GM18519 (cell line): ENCODE measurements around the gene FURIN.

Experiments
- ATAC-seq: cut with Tn5 transposase; IDR thresholded peaks from one replicate; pipeline ENCODE4 v1.9.1; 2021; ENCODE audit warnings: mild to moderate bottlenecking, moderate library complexity; ENCODE audit not compliant: unreplicated experiment, low FRiP score

Gene FURIN

GRCh38 chr15:90931828-90932659 is 63.7 kb downstream of the FURIN start, which contains the start of gene HDDC3:
TSS of gene HDDC3 (minus strand) at chr15:90932549. CDS start at chr15:90932540, 9 bp downstream.
- peak; percentile 30 for ATAC-seq

- ATAC-seq, result no peak
Observed at GRCh38 chr15:90932660-90932991, 64.2 kb downstream of the FURIN start.
